ENCODE results near the gene KIAA0825. TPM values are rescaled to one million over a fixed set of nuclear protein-coding genes. Genes with fewer than 3 reads are reported as not detected.

The KIAA0825 gene
- polyA plus RNA-seq, 3 donors: 0.56 to 1.3 (median 0.89) TPM

DNA sequence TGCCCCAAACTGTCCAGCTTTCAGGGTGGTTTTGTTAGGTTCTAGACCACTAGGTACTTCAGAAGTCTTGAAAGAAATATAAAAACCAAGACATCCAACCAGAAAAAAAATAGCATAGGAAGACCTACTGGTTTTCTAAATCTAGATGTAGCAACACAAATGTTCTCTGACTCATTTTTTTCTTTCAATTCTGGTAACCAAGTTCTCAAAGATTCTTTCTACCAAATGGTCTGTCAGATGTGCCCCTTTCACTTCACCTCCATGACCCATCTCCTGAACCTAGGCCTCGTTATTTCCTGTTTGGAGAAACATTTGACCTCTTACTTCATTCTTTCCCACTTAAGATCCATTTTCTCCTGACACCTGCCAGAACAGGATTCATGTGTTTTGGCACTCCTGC, 355.3 kb downstream of the KIAA0825 start:
- Histone ChIP-seq H3K4me2 (replicated peaks; ENCODE audit: extremely low read depth, low read length, poor library complexity, severe bottlenecking) (no peak overlapping the region), H3K4me1 (ENCODE audit: control insufficient read depth in 1 of 2, insufficient read depth in 2 of 2, low read length in 2 of 2) (no peaks in the 10 kb centered on the region), H3K4me3 (replicated peaks in 1 of 3; ENCODE audit: low read depth in 2 of 3, low read length in 3 of 3) (no peak overlapping the region), H4K20me1 (ENCODE audit: insufficient read depth, low read length) (no peaks in the 10 kb centered on the region), H2AFZ (ENCODE audit: insufficient read depth, low read depth, low read length, poor library complexity, severe bottlenecking) (no peak overlapping the region), H3K79me2 (ENCODE audit: insufficient read depth, low read length) (no peaks in the 10 kb centered on the region), H3K27ac (ENCODE audit: low read depth in 1 of 2, low read length in 2 of 2) (no peak overlapping the region), H3K9me3 (replicated peaks in 1 of 2; ENCODE audit: control insufficient read depth in 1 of 2, insufficient read depth in 1 of 2, low read length in 2 of 2) (no peaks in the 10 kb centered on the region), H3K27me3 (ENCODE audit: control insufficient read depth in 2 of 2, insufficient read depth in 2 of 2, low read length in 2 of 2) (no peaks in the 10 kb centered on the region), H3K9ac (ENCODE audit: insufficient read depth, low read length, poor library complexity, severe bottlenecking) (no peak overlapping the region), H3K36me3 (replicated peaks in 1 of 2; ENCODE audit: control insufficient read depth in 1 of 2, insufficient read depth in 2 of 2, low read length in 2 of 2) (no peaks in the 10 kb centered on the region)
- H3K4me3 Mint-ChIP-seq: no peak overlapping the region
- H3K36me3 Mint-ChIP-seq: no peaks in the 10 kb centered on the region
- H3K9me3 Mint-ChIP-seq: peaks cover 0 to 7% (median 0%) of the 10 kb centered on the region in 7 donors
- no peaks in the 10 kb centered on the region for H3K27me3 Mint-ChIP-seq (ENCODE audit: low read depth in 3 of 3)
- no peaks in the 10 kb centered on the region for H3K4me1 Mint-ChIP-seq
- TF ChIP-seq, protein P1, sequence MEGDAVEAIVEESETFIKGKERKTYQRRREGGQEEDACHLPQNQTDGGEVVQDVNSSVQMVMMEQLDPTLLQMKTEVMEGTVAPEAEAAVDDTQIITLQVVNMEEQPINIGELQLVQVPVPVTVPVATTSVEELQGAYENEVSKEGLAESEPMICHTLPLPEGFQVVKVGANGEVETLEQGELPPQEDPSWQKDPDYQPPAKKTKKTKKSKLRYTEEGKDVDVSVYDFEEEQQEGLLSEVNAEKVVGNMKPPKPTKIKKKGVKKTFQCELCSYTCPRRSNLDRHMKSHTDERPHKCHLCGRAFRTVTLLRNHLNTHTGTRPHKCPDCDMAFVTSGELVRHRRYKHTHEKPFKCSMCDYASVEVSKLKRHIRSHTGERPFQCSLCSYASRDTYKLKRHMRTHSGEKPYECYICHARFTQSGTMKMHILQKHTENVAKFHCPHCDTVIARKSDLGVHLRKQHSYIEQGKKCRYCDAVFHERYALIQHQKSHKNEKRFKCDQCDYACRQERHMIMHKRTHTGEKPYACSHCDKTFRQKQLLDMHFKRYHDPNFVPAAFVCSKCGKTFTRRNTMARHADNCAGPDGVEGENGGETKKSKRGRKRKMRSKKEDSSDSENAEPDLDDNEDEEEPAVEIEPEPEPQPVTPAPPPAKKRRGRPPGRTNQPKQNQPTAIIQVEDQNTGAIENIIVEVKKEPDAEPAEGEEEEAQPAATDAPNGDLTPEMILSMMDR (IDR thresholded peaks at IDR 0.05): no peak
- 86% methylated on average over 1 of the region's 1 CpG for WGBS (ENCODE audit: insufficient coverage)
- no peak for DNase-seq
- no peak overlapping the region for H3K27ac Mint-ChIP-seq
- intact Hi-C loops (cut with micrococcal nuclease): no loop called here

GRCh38 chr5:94260096-94260495, 358.3 kb downstream of the KIAA0825 start:
- Mint-ChIP-seq H3K27ac (no peak overlapping the region), H3K4me1 (no peaks in the 10 kb centered on the region), H3K4me3 (no peak overlapping the region), H3K36me3 (no peaks in the 10 kb centered on the region), H3K9me3 (peaks cover 0 to 3% (median 0%) of the 10 kb centered on the region in 7 donors), H3K27me3 (ENCODE audit: low read depth in 3 of 3) (no peaks in the 10 kb centered on the region)
- Histone ChIP-seq H3K36me3 (replicated peaks in 1 of 2; ENCODE audit: control insufficient read depth in 1 of 2, insufficient read depth in 2 of 2, low read length in 2 of 2) (no peaks in the 10 kb centered on the region), H2AFZ (ENCODE audit: insufficient read depth, low read depth, low read length, poor library complexity, severe bottlenecking) (no peak overlapping the region), H3K9ac (ENCODE audit: insufficient read depth, low read length, poor library complexity, severe bottlenecking) (no peak overlapping the region), H3K9me3 (replicated peaks in 1 of 2; ENCODE audit: control insufficient read depth in 1 of 2, insufficient read depth in 1 of 2, low read length in 2 of 2) (no peaks in the 10 kb centered on the region), H3K27ac (ENCODE audit: low read depth in 1 of 2, low read length in 2 of 2) (no peak overlapping the region), H3K4me3 (replicated peaks in 1 of 3; ENCODE audit: low read depth in 2 of 3, low read length in 3 of 3) (no peak overlapping the region), H3K4me1 (ENCODE audit: control insufficient read depth in 1 of 2, insufficient read depth in 2 of 2, low read length in 2 of 2) (no peaks in the 10 kb centered on the region), H4K20me1 (ENCODE audit: insufficient read depth, low read length) (no peaks in the 10 kb centered on the region), H3K79me2 (ENCODE audit: insufficient read depth, low read length) (no peaks in the 10 kb centered on the region), H3K27me3 (ENCODE audit: control insufficient read depth in 2 of 2, insufficient read depth in 2 of 2, low read length in 2 of 2) (no peaks in the 10 kb centered on the region), H3K4me2 (replicated peaks; ENCODE audit: extremely low read depth, low read length, poor library complexity, severe bottlenecking) (no peak overlapping the region)
- no CpG with 5 or more reads among the region's 1 CpG for WGBS (ENCODE audit: insufficient coverage)
- intact Hi-C loops (cut with micrococcal nuclease): no loop called here
- TF ChIP-seq, protein P1 (IDR thresholded peaks at IDR 0.05): no peak
- no peak for DNase-seq

Measured in CD14-positive monocyte (primary cell).